GM12801 (cell line): ENCODE results near the gene ARHGAP26.

Source experiments
- TF ChIP-seq, protein P1 (sequence below): IDR thresholded peaks from one replicate; pipeline ENCODE4 v1.5.1; 2011; ENCODE audit warnings: control low read depth; ENCODE audit not compliant: insufficient read length; ENCODE audit errors: extremely low read depth

ARHGAP26 gene

DNA sequence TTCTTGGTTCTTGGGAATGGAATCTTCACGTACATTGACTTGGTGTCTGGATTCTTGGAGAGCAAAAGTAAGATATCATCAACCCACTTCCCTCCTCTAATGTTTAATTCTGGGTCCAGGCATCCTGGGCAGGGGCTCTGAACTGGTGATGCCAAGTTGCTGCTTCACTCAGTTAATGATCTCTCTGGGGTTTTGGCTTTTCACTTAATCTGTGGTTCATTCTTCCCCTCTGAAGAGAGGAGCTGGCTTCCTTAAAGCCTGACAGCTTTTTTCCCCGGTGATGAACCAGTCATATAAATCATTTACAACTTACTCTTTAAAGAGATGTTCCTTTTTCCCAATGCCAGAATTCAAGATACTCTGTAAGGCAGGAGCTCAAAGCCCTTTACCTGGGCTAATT lies 65.9 kb downstream of the ARHGAP26 start:
- TF ChIP-seq, protein P1, sequence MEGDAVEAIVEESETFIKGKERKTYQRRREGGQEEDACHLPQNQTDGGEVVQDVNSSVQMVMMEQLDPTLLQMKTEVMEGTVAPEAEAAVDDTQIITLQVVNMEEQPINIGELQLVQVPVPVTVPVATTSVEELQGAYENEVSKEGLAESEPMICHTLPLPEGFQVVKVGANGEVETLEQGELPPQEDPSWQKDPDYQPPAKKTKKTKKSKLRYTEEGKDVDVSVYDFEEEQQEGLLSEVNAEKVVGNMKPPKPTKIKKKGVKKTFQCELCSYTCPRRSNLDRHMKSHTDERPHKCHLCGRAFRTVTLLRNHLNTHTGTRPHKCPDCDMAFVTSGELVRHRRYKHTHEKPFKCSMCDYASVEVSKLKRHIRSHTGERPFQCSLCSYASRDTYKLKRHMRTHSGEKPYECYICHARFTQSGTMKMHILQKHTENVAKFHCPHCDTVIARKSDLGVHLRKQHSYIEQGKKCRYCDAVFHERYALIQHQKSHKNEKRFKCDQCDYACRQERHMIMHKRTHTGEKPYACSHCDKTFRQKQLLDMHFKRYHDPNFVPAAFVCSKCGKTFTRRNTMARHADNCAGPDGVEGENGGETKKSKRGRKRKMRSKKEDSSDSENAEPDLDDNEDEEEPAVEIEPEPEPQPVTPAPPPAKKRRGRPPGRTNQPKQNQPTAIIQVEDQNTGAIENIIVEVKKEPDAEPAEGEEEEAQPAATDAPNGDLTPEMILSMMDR, result no peak

DNA sequence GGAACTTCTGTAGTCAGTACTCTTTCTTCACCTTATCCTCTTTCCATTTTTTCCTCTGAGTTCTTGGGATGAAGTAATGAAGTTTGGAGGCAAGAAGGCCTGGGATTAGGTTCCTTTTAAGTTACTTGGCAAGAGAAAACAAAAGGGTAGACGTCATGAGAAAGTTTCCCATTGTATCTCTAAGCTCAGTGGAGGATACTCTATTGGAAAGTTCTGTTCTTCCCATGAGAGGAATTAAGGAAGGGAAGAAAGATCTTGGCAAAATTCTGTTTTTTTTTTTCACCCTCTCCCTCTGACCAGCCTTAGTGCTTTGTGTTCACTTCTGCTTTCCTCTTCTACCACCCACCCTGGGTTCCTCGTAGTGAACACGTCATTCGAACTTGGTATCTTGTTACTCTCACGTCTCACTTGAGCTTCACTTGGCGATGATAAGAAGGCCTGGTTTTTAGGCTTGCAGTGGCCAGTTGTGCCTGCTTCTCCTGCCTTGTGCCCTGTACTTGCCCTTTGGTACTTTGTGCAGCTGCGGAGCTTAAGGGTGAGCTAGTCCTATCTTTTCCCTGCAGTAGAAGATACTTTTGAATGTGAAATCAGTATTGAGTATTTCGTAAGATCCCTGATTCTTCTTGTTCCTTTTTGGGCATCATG lies 67.0 kb downstream of the ARHGAP26 start:
- TF ChIP-seq, protein P1, result no peak

DNA sequence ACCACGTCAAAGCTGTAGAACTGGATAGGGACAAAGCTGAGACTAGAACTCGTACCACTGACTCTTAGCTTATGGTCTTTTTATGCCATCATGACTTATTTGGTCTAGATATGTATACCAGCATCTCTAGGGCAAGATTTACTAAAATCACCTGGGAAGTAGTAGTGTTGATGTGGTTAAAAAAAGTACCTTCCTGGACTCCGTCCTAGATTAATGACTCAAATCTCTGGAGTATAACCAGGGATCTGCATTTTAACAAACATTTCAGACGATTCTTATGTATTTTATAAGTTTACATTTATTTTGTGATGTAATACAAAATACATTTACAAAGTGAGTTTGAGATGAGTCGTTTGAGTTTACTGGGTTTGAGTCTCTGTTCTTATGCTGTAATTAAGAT lies 68.7 kb downstream of the ARHGAP26 start:
- TF ChIP-seq, protein P1, result no peak

DNA sequence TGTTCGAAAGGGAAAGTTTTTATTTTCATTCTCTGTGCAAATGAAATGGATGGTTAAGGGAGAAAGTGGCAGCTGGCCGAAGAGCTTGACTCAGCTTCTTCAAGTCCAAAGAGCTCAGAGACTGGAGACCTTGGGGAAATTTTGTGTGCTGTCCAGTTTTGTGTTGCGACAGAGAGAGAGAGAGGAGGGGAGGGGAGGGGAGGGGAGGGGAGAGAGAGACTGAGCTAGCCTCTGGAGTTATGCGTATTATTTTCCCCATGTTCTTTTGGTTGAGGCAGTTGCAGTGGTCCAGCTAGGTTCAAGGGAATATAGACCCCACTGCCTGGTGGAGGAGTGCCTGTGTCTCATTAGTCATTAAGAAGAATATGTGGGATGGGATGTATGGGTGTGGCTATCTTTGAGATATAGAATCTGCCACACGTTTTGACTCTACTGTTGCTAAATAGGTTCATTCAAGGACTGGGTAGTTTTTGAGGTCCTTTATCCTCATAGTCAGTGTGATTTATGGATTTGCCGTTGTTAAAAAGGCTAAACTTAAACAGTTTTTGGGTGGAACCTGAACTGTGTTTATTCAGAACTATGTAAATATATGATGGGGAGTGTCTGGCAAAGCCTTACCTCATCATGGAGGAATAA lies 69.7 kb downstream of the ARHGAP26 start:
- TF ChIP-seq, protein P1, result no peak

DNA sequence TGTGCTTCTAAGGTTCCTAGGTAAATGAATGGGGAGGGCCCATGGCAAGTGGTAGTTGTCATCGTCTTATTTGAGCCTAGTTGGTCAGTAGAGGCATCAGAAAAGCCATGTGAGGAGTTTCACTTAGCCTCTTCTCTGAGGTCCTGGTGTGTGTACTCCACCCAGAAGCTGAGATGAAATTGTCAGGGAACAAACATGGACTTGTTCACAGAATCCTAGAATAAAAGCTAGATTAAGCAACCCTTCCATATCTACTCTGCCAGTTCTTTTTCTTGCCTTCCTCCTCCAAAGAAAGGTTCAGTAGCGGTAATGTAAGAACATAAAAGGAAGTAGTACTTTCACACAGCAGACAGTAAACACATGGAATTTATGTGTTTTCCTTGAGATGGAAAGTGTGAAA lies 70.4 kb downstream of the ARHGAP26 start:
- TF ChIP-seq, protein P1, result no peak

DNA sequence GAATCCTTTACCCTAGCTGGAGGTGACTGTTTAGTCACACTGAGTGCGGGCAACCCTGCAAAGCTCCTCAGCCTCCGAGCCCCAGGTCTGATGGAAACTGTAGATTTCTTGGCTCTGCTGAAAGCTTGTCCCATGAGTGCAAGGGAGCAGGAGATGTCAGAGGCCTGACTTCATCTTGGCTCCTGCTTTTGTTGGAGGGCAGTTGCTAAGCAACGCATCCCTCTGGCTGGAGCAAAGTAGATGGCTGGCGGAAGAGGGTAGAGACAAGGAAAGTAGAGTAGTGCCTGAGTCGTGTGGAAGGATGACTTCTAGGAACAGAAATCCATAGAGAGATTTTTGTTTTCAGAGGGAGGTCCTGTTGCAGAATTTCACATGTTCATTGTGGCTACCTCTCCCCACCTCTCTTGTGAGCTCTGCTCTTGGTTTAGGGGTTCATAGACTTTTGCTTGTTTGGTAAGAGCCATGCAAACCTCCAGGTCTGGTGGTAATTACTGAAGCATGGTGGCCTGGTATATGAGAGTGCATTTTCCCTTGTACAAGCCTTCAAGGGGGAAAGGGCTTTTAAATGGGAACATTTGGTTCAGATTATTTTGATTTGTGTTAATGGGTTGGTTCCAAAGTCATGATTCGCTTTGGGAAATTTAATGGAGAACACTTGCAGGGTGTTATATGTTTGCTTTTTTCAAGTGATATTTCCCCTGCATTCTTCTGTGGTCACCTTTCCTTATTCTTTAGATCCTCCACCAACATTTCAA lies 71.5 kb downstream of the ARHGAP26 start:
- TF ChIP-seq, protein P1, result no peak
